ENCODE results near the gene CCDC57. TPM values are rescaled to one million over a fixed set of nuclear protein-coding genes. Genes with fewer than 3 reads are reported as not detected.

Gene CCDC57
- total and polyA plus RNA-seq, 9 of the 15 experiments (the other 6 are each of a cell fraction or from before 2014, with no cell fraction given), result 0.83 to 36.2 (median 13.6) TPM

DNA sequence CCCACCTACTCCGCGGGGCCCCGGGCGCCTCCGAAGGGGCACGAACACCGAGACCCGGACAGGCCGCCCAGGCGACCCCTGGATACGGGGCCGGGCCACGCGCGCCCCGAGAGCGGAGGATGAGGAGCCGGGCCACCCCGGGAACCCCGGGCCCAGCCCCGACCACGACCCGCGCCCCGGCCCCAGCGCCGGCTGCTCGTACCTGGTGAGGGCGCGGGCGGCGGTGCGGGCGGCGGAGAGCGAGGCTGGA is 114.8 kb downstream of the CCDC57 start (continued):
- TF ChIP-seq, protein P1, sequence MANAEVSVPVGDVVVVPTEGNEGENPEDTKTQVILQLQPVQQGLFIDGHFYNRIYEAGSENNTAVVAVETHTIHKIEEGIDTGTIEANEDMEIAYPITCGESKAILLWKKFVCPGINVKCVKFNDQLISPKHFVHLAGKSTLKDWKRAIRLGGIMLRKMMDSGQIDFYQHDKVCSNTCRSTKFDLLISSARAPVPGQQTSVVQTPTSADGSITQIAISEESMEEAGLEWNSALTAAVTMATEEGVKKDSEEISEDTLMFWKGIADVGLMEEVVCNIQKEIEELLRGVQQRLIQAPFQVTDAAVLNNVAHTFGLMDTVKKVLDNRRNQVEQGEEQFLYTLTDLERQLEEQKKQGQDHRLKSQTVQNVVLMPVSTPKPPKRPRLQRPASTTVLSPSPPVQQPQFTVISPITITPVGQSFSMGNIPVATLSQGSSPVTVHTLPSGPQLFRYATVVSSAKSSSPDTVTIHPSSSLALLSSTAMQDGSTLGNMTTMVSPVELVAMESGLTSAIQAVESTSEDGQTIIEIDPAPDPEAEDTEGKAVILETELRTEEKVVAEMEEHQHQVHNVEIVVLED (CRISPR knock-in tag; IDR thresholded peaks at IDR 0.05), result no peak
- TF ChIP-seq, protein P2, sequence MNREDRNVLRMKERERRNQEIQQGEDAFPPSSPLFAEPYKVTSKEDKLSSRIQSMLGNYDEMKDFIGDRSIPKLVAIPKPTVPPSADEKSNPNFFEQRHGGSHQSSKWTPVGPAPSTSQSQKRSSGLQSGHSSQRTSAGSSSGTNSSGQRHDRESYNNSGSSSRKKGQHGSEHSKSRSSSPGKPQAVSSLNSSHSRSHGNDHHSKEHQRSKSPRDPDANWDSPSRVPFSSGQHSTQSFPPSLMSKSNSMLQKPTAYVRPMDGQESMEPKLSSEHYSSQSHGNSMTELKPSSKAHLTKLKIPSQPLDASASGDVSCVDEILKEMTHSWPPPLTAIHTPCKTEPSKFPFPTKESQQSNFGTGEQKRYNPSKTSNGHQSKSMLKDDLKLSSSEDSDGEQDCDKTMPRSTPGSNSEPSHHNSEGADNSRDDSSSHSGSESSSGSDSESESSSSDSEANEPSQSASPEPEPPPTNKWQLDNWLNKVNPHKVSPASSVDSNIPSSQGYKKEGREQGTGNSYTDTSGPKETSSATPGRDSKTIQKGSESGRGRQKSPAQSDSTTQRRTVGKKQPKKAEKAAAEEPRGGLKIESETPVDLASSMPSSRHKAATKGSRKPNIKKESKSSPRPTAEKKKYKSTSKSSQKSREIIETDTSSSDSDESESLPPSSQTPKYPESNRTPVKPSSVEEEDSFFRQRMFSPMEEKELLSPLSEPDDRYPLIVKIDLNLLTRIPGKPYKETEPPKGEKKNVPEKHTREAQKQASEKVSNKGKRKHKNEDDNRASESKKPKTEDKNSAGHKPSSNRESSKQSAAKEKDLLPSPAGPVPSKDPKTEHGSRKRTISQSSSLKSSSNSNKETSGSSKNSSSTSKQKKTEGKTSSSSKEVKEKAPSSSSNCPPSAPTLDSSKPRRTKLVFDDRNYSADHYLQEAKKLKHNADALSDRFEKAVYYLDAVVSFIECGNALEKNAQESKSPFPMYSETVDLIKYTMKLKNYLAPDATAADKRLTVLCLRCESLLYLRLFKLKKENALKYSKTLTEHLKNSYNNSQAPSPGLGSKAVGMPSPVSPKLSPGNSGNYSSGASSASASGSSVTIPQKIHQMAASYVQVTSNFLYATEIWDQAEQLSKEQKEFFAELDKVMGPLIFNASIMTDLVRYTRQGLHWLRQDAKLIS (CRISPR knock-in tag; IDR thresholded peaks at IDR 0.05), result peak; percentile 32; the same call in 1 of the 2 replicates
- peak; percentile 81 for TF ChIP-seq RBFOX2 (IDR thresholded peaks at IDR 0.05; ENCODE audit: low read depth, low read length)
- no peak for TF ChIP-seq ZNF354B (CRISPR knock-in tag; IDR thresholded peaks at IDR 0.05)
- no peak for TF ChIP-seq STAG1 (CRISPR knock-in tag; IDR thresholded peaks at IDR 0.05; ENCODE audit: borderline replicate concordance)
- TF ChIP-seq SNIP1 (IDR thresholded peaks at IDR 0.05; ENCODE audit: low read depth), result no peak
- TF ChIP-seq HIVEP1 (CRISPR knock-in tag; IDR thresholded peaks at IDR 0.05), result no peak
- TF ChIP-seq ZNF778 (CRISPR knock-in tag; IDR thresholded peaks at IDR 0.05), result no peak
- TF ChIP-seq XRCC3 (IDR thresholded peaks at IDR 0.05), result no peak
- no peak for TF ChIP-seq ETV1 (tag; conservative IDR thresholded peaks at IDR 0.05; ENCODE audit: low read depth)
- TF ChIP-seq MCM3 (IDR thresholded peaks at IDR 0.05), result no peak
- TF ChIP-seq ZNF444 (CRISPR knock-in tag; IDR thresholded peaks at IDR 0.05), result no peak
- no peak for TF ChIP-seq RB1 (IDR thresholded peaks at IDR 0.05; ENCODE audit: low read depth)
- TF ChIP-seq POLR2AphosphoS5 (IDR thresholded peaks at IDR 0.05; ENCODE audit: control insufficient read depth, insufficient read depth, low read depth, low read length), result no peak; the same call in 1 of the 2 replicates
- no peak for TF ChIP-seq SREBF2 (CRISPR knock-in tag; IDR thresholded peaks at IDR 0.05)
- no peak for TF ChIP-seq MXI1 (IDR thresholded peaks at IDR 0.05; ENCODE audit: low read depth, low read length)
- TF ChIP-seq, protein P3, sequence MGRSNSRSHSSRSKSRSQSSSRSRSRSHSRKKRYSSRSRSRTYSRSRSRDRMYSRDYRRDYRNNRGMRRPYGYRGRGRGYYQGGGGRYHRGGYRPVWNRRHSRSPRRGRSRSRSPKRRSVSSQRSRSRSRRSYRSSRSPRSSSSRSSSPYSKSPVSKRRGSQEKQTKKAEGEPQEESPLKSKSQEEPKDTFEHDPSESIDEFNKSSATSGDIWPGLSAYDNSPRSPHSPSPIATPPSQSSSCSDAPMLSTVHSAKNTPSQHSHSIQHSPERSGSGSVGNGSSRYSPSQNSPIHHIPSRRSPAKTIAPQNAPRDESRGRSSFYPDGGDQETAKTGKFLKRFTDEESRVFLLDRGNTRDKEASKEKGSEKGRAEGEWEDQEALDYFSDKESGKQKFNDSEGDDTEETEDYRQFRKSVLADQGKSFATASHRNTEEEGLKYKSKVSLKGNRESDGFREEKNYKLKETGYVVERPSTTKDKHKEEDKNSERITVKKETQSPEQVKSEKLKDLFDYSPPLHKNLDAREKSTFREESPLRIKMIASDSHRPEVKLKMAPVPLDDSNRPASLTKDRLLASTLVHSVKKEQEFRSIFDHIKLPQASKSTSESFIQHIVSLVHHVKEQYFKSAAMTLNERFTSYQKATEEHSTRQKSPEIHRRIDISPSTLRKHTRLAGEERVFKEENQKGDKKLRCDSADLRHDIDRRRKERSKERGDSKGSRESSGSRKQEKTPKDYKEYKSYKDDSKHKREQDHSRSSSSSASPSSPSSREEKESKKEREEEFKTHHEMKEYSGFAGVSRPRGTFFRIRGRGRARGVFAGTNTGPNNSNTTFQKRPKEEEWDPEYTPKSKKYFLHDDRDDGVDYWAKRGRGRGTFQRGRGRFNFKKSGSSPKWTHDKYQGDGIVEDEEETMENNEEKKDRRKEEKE (IDR thresholded peaks at IDR 0.05; ENCODE audit: borderline replicate concordance in 1 of 2, control insufficient read depth in 1 of 2, low read depth in 2 of 2, low read length in 1 of 2), result peak in 1 of 2 experiments; percentile 60; a peak in 1 of 4 replicates
- TF ChIP-seq HDAC6 (IDR thresholded peaks at IDR 0.05; ENCODE audit: low read depth, low read length), result no peak
- 0 out of 2 replicates have a peak, but pooled peaks have one; percentile 3 for TF ChIP-seq FOSL1 (tag; conservative IDR thresholded peaks at IDR 0.05)
- no peak for TF ChIP-seq CBX3 (IDR thresholded peaks at IDR 0.05; ENCODE audit: borderline replicate concordance in 1 of 2, low read length in 2 of 2)
- no peak for TF ChIP-seq ZNF584 (CRISPR knock-in tag; IDR thresholded peaks at IDR 0.05; ENCODE audit: low read depth)
- peak; percentile 63 for TF ChIP-seq NELFE (IDR thresholded peaks at IDR 0.05; ENCODE audit: insufficient read depth, insufficient read length)
